SU-DHL-6 (cell line): ENCODE measurements around the gene PPP1R9B.

Experiments used
- H2AFZ ChIP-seq: fragments of 200-600 bp; sonication (generic); 2 replicates; pipeline ENCODE4 v1.6.1; 2014; ENCODE audit warnings: low read depth, mild to moderate bottlenecking, moderate library complexity, mixed read lengths, antibody characterized with exemption, low read length; ENCODE audit not compliant: severe bottlenecking
- H3F3A ChIP-seq: fragments of 200-600 bp; shearing (Covaris generic); 2 replicates; pipeline ENCODE4 v1.6.0; 2016; ENCODE audit warnings: antibody characterized with exemption, mild to moderate bottlenecking; ENCODE audit not compliant: insufficient read depth
- H3K27ac ChIP-seq: fragments of 200-600 bp; sonication (generic); 2 replicates; pipeline ENCODE4 v1.5.1; 2016; ENCODE audit warnings: low read depth, mild to moderate bottlenecking, low read length, moderate library complexity, mixed read lengths
- H3K27me3 ChIP-seq: fragments of 200-600 bp; sonication (generic), shearing (Covaris generic); 2 replicates; pipeline ENCODE4 v1.6.0; 2014; ENCODE audit warnings: mild to moderate bottlenecking, low read length
- H3K36me3 ChIP-seq: fragments of 200-600 bp; sonication (generic); 2 replicates; pipeline ENCODE4 v1.6.1; 2014; ENCODE audit warnings: mild to moderate bottlenecking, low read length, mixed read lengths
- H3K4me2 ChIP-seq: fragments of 300-600, 200-600 bp; shearing (Covaris generic), sonication (generic); 2 replicates; pipeline ENCODE4 v1.6.0; 2014; ENCODE audit warnings: low read length, low read depth, mild to moderate bottlenecking; ENCODE audit not compliant: poor library complexity, severe bottlenecking
- H3K4me3 ChIP-seq: fragments of 200-600 bp; sonication (generic); 2 replicates; pipeline ENCODE4 v1.5.1; 2014; ENCODE audit warnings: antibody characterized with exemption, low read length, mild to moderate bottlenecking, mixed read lengths; ENCODE audit not compliant: insufficient read depth, poor library complexity, severe bottlenecking
- H3K79me2 ChIP-seq: fragments of 200-600 bp; sonication (generic); 2 replicates; pipeline ENCODE4 v1.6.1; 2014; ENCODE audit warnings: mild to moderate bottlenecking, low read length, moderate library complexity; ENCODE audit not compliant: insufficient read depth
- H3K9ac ChIP-seq: fragments of 200-600 bp; sonication (generic); 2 replicates; pipeline ENCODE4 v1.7.0; 2014; ENCODE audit warnings: mild to moderate bottlenecking, low read length
- H3K9me2 ChIP-seq: fragments of 200-600 bp; sonication (generic); replicated peaks from 2 replicates; pipeline ENCODE4 v1.6.1; 2014; ENCODE audit warnings: low read length; ENCODE audit not compliant: insufficient read depth
- H3K9me3 ChIP-seq: fragments of 200-600 bp; sonication (generic); 2 replicates; pipeline ENCODE4 v1.6.1; 2014; ENCODE audit warnings: low read length, mixed read lengths; ENCODE audit not compliant: insufficient read depth
- H4K20me1 ChIP-seq: fragments of 200-600 bp; sonication (generic); 2 replicates; pipeline ENCODE4 v1.6.1; 2014; ENCODE audit warnings: low read depth, mild to moderate bottlenecking, antibody characterized with exemption, low read length, moderate library complexity, mixed read lengths
- EZH2phosphoT487 ChIP-seq: fragments of 200-600 bp; sonication (generic), shearing (Covaris generic); conservative IDR thresholded peaks from 2 replicates; pipeline ENCODE4 v1.6.1; 2018; ENCODE audit warnings: mild to moderate bottlenecking, antibody characterized with exemption, low read length, moderate library complexity, mixed read lengths
- TF ChIP-seq, protein P1 (sequence below): fragments of 200-600 bp; sonication (generic); IDR thresholded peaks from one replicate; pipeline ENCODE4 v1.5.1; 2017; ENCODE audit warnings: antibody characterized with exemption, mild to moderate bottlenecking, low read length, moderate library complexity; ENCODE audit not compliant: insufficient read depth, poor library complexity, severe bottlenecking

The PPP1R9B gene

DNA sequence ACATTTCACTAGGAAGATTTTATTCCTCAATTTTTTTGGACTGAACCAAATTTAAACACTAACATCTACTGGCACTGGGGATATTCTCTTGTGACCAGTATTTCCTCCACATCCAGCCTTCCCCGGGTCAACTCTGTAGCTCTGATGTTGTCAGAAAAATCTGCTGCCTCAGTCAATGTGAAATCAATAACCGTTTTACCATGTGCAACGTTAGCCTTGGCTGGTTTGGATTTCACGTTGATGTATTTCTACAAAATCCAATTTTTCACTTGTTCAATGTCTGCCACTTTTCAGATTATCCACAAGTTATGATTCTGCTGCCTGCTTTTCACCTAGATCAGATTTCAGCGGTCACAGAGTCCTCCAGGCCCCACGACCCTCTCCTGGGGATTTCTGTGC lies 22.5 kb upstream of the PPP1R9B start:
- Histone ChIP-seq H3K4me3 (no peak overlapping the region), H3K9me2 (no peaks in the 10 kb centered on the region), H3K27ac (no peak overlapping the region), H4K20me1 (no peaks in the 10 kb centered on the region), H3K9ac (no peak overlapping the region), H3K4me2 (no peak overlapping the region), H3K79me2 (no peaks in the 10 kb centered on the region), H2AFZ (no peak overlapping the region), H3F3A (no peaks in the 10 kb centered on the region), H3K27me3 (no peaks in the 10 kb centered on the region), H3K36me3 (no peaks in the 10 kb centered on the region), H3K9me3 (no peaks in the 10 kb centered on the region)
- no peak for TF ChIP-seq EZH2phosphoT487
- TF ChIP-seq, protein P1, sequence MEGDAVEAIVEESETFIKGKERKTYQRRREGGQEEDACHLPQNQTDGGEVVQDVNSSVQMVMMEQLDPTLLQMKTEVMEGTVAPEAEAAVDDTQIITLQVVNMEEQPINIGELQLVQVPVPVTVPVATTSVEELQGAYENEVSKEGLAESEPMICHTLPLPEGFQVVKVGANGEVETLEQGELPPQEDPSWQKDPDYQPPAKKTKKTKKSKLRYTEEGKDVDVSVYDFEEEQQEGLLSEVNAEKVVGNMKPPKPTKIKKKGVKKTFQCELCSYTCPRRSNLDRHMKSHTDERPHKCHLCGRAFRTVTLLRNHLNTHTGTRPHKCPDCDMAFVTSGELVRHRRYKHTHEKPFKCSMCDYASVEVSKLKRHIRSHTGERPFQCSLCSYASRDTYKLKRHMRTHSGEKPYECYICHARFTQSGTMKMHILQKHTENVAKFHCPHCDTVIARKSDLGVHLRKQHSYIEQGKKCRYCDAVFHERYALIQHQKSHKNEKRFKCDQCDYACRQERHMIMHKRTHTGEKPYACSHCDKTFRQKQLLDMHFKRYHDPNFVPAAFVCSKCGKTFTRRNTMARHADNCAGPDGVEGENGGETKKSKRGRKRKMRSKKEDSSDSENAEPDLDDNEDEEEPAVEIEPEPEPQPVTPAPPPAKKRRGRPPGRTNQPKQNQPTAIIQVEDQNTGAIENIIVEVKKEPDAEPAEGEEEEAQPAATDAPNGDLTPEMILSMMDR, result no peak

GRCh38 chr17:50172130-50172529 lies 21.7 kb upstream of the PPP1R9B start:
- Histone ChIP-seq H4K20me1 (no peaks in the 10 kb centered on the region), H3K9me2 (no peaks in the 10 kb centered on the region), H3F3A (no peaks in the 10 kb centered on the region), H3K27me3 (no peaks in the 10 kb centered on the region), H3K79me2 (no peaks in the 10 kb centered on the region), H3K27ac (no peak overlapping the region), H3K9me3 (no peaks in the 10 kb centered on the region), H3K4me3 (no peak overlapping the region), H2AFZ (no peak overlapping the region), H3K9ac (no peak overlapping the region), H3K4me2 (no peak overlapping the region), H3K36me3 (no peaks in the 10 kb centered on the region)
- TF ChIP-seq, protein P1, result no peak
- no peak for TF ChIP-seq EZH2phosphoT487

DNA sequence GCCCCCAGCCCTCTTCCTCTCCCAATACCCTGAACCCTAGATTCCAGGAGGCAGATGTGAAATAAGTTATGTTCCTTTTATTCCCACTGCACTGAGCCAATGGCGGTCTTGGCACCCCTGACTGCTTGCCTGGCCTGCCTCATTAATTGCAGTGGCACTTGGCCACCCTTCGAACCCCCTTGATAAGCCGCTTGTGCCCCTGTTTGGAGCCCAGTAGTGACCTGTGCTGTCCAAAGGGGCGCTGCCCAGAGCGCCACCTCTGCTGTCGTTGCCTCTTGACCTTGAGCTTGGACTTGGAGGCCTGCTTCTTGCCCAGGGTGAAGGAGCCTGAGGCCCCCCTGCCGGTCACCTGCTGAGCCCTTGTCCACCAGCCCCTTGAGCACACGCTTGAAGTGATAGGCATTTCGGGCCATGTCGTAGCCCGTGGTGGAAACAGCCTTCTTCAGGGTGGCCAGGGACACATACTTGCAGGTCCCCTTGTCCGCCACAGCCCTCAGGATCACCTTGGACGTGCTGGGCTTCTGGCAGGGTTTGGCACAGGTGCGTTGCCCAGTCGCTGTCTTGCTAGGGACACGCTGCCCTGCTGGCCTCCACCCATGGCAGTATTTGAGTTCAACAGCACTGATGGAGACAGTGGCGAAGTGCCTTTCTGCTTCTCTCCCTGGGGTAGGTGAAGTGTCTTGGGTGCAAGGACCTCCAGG lies 21.0 kb upstream of the PPP1R9B start:
- Histone ChIP-seq H3K36me3 (no peaks in the 10 kb centered on the region), H3K4me3 (no peak overlapping the region), H3K4me2 (no peak overlapping the region), H3K79me2 (no peaks in the 10 kb centered on the region), H3K9ac (no peak overlapping the region), H4K20me1 (no peaks in the 10 kb centered on the region), H3K27me3 (no peaks in the 10 kb centered on the region), H2AFZ (no peak overlapping the region), H3K9me3 (no peaks in the 10 kb centered on the region), H3K27ac (no peak overlapping the region), H3F3A (no peaks in the 10 kb centered on the region), H3K9me2 (no peaks in the 10 kb centered on the region)
- TF ChIP-seq, protein P1, result no peak
- no peak for TF ChIP-seq EZH2phosphoT487
